NCI-H2196 treated with DMSO at 0.1 percent for 48 hours (cell line): ENCODE results near the gene HSP90B1.
A peak's percentile ranks its signal among the peaks of the same experiment; 100 is the strongest.

Experiments used
- DNase-seq: peaks from one replicate; lab custom pipeline; 2025; ENCODE audit not compliant: unreplicated experiment; lab: John Stamatoyannopoulos, UW

HSP90B1 gene

GRCh38 chr12:103969391-103969790 is 39.2 kb downstream of the HSP90B1 start:
- no peak for DNase-seq

GRCh38 chr12:103973909-103974308 is 43.7 kb downstream of the HSP90B1 start:
- DNase-seq: no peak

GRCh38 chr12:103975368-103975767 is 45.2 kb downstream of the HSP90B1 start:
- DNase-seq: no peak

GRCh38 chr12:103978384-103978982 is 48.3 kb downstream of the HSP90B1 start:
- DNase-seq: no peak

GRCh38 chr12:103986829-103987228 is 56.6 kb downstream of the HSP90B1 start:
- no peak for DNase-seq

GRCh38 chr12:103994235-103994634 is 64.0 kb downstream of the HSP90B1 start:
- peak; percentile 45 for DNase-seq

- DNase-seq: no peak
These were observed 66.4 kb downstream of the HSP90B1 start for GRCh38 chr12:103996595-103996994.

- DNase-seq: no peak
These were observed 67.2 kb downstream of the HSP90B1 start for GRCh38 chr12:103997286-103997900.
